ENCODE data around the gene MCF2L.

Gene MCF2L

GRCh38 chr13:112998521-112999280 lies 29.7 kb downstream of the MCF2L start:
- FAIRE-seq: no peak

GRCh38 chr13:112999414-113000177 lies 30.6 kb downstream of the MCF2L start:
- no peak for FAIRE-seq

- no peak for FAIRE-seq
Observed at GRCh38 chr13:113000575-113000974, 31.6 kb downstream of the MCF2L start.

DNA sequence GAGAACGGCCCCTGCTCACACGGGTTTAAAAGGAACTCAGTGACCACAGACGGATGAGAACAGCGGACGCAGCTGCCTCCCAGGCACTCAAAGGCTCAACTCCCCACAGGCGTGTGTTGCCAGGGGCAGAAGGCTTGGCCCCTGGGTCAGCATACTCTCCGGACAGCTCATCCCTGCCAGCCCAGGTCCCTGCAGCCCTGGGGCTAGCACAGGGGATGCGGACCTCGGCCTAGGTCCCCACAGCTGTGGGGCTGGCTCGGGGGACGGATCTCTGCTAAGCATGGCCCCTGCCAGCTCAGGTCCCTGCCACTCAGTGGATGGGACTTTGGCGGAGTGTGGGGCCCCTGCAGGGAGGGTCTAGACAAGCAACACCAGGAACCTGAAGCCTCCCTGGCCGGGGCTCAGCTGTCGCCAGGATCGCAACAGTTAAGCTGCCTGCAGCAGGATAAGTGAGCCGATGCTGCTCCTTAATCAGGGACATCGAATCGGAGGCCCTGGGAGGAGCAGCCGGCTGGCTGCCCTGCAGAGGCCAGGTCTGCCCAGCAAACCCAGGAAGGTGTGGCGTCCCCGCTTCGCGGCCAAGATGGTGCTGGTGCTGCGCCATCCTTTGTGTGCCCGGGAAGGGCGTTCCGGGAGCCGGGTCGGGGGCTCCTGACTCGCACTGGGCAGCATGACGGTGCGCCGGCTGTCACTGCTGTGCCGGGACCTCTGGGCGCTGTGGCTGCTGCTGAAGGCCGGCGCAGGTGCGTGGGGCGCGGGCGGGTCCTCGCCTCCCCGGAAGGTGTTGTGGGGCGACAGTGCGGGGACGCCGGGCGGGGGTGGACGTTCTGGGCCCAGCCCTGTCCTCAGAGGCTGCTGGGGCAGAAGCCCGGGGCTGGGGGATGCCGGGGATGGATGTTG lies 32.5 kb downstream of the MCF2L start:
- peak; percentile 24 for FAIRE-seq

- no peak for FAIRE-seq
Observed at GRCh38 chr13:113002206-113002912, 33.3 kb downstream of the MCF2L start.

- FAIRE-seq: no peak
Observed at GRCh38 chr13:113002913-113003290, 33.9 kb downstream of the MCF2L start.

- FAIRE-seq: no peak
Observed at GRCh38 chr13:113004126-113004525, 35.1 kb downstream of the MCF2L start.

- FAIRE-seq: no peak
Observed at GRCh38 chr13:113005076-113005865, 36.3 kb downstream of the MCF2L start.

GRCh38 chr13:113005997-113006396 lies 37.0 kb downstream of the MCF2L start:
- FAIRE-seq: no peak

DNA sequence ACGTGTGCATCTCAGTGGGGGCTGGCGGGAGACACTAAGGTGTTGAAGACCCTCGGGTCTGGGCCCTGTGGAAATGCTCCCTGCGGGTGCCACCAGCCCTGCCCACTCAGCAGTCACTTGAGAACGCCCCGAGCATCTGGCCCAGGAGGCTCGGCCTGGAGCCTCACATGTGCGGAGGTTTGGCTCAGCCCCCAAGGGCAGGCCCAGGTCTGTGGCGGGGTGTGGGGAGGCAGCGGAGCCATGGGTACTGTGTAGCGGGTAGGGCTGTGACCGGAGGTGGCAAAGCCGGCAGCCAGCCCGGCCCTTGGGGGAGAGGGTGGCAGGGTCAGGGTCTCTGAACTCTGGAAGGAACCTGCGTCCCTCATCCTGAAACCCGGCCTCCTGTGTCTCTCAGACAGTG lies 37.6 kb downstream of the MCF2L start:
- no peak for FAIRE-seq

GRCh38 chr13:113008851-113009250 lies 39.8 kb downstream of the MCF2L start:
- FAIRE-seq: no peak

DNA sequence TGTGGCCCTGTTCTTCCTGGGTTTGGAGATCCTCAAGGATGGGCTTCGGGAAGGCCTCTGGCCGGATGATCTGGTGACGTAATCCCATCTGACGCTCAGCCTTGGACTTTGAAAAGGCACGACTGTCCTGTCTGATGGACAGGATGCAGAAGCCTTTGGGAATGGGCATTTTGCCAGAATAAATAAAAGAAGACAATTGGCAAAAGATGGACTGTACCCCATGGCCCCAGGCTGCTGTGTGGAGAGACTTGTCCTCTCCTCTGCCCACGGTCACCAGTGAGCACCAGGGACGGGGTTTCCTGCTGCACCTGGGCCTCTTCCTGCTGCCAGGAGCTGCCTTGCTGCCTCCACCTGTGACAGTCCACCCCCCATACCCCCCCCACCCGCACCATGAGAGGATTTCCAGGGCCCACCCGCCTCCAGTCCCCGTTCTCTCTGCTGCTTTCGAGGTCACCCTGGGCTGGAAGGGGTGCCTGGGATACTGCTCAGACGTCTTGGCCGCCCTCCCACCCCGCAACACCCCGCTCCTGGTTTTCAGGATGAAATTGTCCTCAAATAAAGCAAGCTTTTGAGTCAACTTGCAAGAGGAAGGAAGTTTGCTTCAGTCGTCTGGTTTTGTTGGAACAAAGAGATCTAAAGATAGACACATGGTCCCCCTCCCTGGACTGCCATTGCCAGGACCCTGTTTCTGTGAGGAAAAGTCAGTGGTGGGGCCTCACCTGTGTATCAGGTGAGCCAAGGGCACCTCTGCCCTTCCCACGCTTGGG lies 40.9 kb downstream of the MCF2L start:
- no peak for FAIRE-seq

DNA sequence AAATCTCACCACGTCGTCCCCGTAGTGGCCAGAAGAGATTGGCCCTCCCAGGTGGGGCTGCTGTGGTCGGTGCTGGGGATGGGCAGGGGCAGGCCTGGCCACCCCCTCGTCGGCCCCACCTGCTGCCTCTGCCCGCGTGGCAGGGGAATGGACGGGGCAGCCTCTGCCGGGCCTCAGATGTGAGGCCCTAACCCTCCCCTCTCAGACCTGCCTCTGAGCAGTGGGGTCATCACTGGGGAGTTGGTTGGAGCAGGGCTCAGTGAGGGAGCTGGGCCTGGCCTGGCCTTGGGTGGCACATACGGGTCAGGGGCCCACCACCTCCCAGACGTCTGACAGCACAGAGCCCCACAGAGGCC lies 41.5 kb downstream of the MCF2L start:
- no peak for FAIRE-seq

DNA sequence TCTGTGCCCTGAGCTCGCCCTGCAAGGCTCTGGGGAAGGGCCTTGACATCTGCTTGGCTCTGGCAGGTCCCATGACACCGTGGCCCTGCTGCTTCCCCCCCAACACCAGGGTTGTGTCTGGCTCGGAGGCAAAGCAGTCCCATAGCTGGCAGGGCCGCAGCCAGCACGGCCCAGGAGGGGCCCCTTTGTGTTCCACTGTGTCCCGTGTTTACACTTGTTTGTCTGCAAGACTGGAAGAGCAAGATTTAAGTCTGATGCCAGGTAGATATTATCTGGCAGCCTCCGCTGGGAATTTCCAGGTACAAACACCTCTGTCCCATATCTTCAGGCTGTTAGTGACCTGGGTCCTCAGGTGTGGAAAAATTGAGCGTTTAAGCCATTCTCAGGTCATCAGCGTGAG lies 44.3 kb downstream of the MCF2L start:
- no peak for FAIRE-seq

GRCh38 chr13:113013878-113014751 lies 45.1 kb downstream of the MCF2L start:
- FAIRE-seq: no peak

GRCh38 chr13:113014752-113015745 lies 46.0 kb downstream of the MCF2L start:
- FAIRE-seq: no peak

DNA sequence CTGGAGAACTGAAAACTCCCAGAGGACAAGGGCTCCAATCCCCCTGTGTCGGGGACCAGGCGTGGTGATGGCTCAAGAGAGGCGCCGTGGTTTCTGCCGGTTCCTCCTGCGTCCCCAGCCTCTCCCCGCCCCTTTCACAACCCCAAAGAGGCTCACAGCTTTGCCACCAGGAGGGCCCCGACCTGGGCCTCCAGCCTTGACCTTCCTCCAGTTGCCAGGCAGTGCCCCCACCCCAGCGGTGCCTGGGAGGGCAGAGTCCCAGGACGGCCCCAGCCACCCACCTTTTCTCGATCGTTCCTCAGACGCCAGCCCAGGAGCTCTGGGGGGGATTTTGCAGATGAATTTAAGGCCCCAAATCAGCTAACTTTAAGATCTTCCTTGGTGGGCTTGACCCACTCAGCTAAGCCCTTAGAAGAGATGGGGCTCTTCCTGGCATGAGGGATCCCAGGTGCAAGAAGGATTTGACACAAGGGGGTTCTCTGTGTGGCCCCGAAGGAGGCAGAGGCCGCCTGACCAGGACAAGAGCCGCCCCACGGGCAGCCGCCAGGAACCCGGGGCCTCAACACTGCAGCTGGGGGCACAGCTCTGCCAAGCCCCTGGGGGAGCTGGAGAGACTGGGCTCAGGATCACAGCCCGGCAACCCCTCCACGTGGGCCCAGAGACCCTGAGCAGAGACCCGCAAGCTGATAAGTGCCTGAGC lies 47.0 kb downstream of the MCF2L start:
- FAIRE-seq: no peak
